Fibroblast of lung (primary cell): ENCODE data around the gene PCP4. TPM values are rescaled to one million over a fixed set of nuclear protein-coding genes. Genes with fewer than 3 reads are reported as not detected.

Source experiments
- DNase-seq, 2 donors: peaks; one replicate each; pipeline versions ENCODE4 v3.0.0 to v3.0.0-alpha.2; 2010; ENCODE audit warnings: low read depth in 2 of 2
- H2AFZ ChIP-seq: 2 replicates; pipeline ENCODE4 v1.5.1; 2012; ENCODE audit warnings: low read length, control low read depth, inconsistent platforms
- H3K27ac ChIP-seq: 2 replicates; pipeline ENCODE4 v1.5.1; 2011; ENCODE audit warnings: low read length, control low read depth; ENCODE audit not compliant: insufficient read depth
- H3K27me3 ChIP-seq: 2 replicates; pipeline ENCODE4 v1.5.1; 2011; ENCODE audit warnings: mild to moderate bottlenecking, low read length; ENCODE audit not compliant: control insufficient read depth, insufficient read depth
- H3K36me3 ChIP-seq: 2 replicates; pipeline ENCODE4 v1.5.1; 2011; ENCODE audit warnings: low read length; ENCODE audit not compliant: control insufficient read depth, insufficient read depth
- H3K4me1 ChIP-seq: 2 replicates; pipeline ENCODE4 v1.5.1; 2011; ENCODE audit warnings: low read length; ENCODE audit not compliant: control insufficient read depth, insufficient read depth; ENCODE audit errors: extremely low read depth
- H3K4me2 ChIP-seq: 2 replicates; pipeline ENCODE4 v1.5.1; 2011; ENCODE audit warnings: low read length, control low read depth; ENCODE audit not compliant: insufficient read depth; ENCODE audit errors: extremely low read depth
- H3K4me3 ChIP-seq, 4 experiments: fragments of 200-600 bp in 1 of 4; sonication (generic) in 1 of 4; replicated peaks in 1 of 4; 2 replicates each; pipeline ENCODE4 v1.5.1; 2011 to 2016; ENCODE audit warnings: low read length in 4 of 4, low read depth in 3 of 4, mild to moderate bottlenecking in 3 of 4, control low read depth in 2 of 4, inconsistent platforms in 1 of 4, mixed read lengths in 1 of 4; ENCODE audit not compliant: insufficient read depth in 1 of 4; ENCODE audit errors: control extremely low read depth in 1 of 4
- H3K79me2 ChIP-seq: 2 replicates; pipeline ENCODE4 v1.5.1; 2012; ENCODE audit warnings: mild to moderate bottlenecking, low read length, inconsistent platforms; ENCODE audit not compliant: control insufficient read depth, insufficient read depth
- H3K9ac ChIP-seq: 2 replicates; pipeline ENCODE4 v1.5.1; 2011; ENCODE audit warnings: mild to moderate bottlenecking, low read length, control low read depth; ENCODE audit not compliant: insufficient read depth
- H3K9me3 ChIP-seq: 2 replicates; pipeline ENCODE4 v1.5.1; 2012; ENCODE audit warnings: low read depth, low read length; ENCODE audit not compliant: control insufficient read depth, insufficient read depth
- H4K20me1 ChIP-seq: 2 replicates; pipeline ENCODE4 v1.5.1; 2011; ENCODE audit warnings: low read length; ENCODE audit not compliant: control insufficient read depth, insufficient read depth; ENCODE audit errors: extremely low read depth
- CTCF ChIP-seq, 2 donors: IDR thresholded peaks in 1 of 2; conservative IDR thresholded peaks in 1 of 2; 1 replicate in 1 of 2; 2 replicates in 1 of 2; pipeline ENCODE4 v1.5.1; 2011 to 2012; ENCODE audit warnings: low read length in 2 of 2, control low read depth in 1 of 2, inconsistent platforms in 1 of 2, low read depth in 1 of 2, mild to moderate bottlenecking in 1 of 2
- EZH2 ChIP-seq: IDR thresholded peaks from 2 replicates; pipeline ENCODE4 v1.5.1; 2012; ENCODE audit warnings: low read length, control low read depth, mild to moderate bottlenecking; ENCODE audit errors: missing control alignments
- polyA plus RNA-seq, 2 donors: library from polyadenylated mRNA; depleted of rRNA in 1 of 2; stranded (reverse) in 1 of 2; unstranded in 1 of 2; fragments of >200 nt; gene quantifications; 2 replicates each; pipeline ENCODE4 v1.2.1, GENCODE V29; 2011 to 2012; ENCODE audit warnings: missing spikeins in 1 of 2
- total RNA-seq: library from RNA; depleted of rRNA; stranded (reverse); fragments of >200 nt; gene quantifications from 2 replicates; pipeline ENCODE4 v1.2.1, GENCODE V29; 2014

The PCP4 gene
- total and polyA plus RNA-seq, 2 donors (not counting 1 experiment from before 2014, with no cell fraction given): not detected

- no peaks in the 10 kb centered on the region for H3K9me3 ChIP-seq
- no peaks in the 10 kb centered on the region for H3K36me3 ChIP-seq
- no peak overlapping the region for H2AFZ ChIP-seq
- H3K4me3 ChIP-seq: no peak overlapping the region
- H3K79me2 ChIP-seq: no peaks in the 10 kb centered on the region
- DNase-seq: no peak
- H3K27ac ChIP-seq: no peak overlapping the region
- H4K20me1 ChIP-seq: no peaks in the 10 kb centered on the region
- H3K27me3 ChIP-seq: no peaks in the 10 kb centered on the region
- no peak overlapping the region for H3K4me2 ChIP-seq
- H3K9ac ChIP-seq: no peak overlapping the region
- TF ChIP-seq CTCF (conservative IDR thresholded peaks at IDR 0.05 in 1 of 2, IDR thresholded peaks at IDR 0.05 in 1 of 2; ENCODE audit: low read depth in 1 of 2, low read length in 2 of 2) (no peak), EZH2 (no peak)
- no peaks in the 10 kb centered on the region for H3K4me1 ChIP-seq
These were observed 23.3 kb upstream of the PCP4 start for GRCh38 chr21:39843916-39844315.

- peak in 1 of 2 donors; percentile 89 for DNase-seq
- TF ChIP-seq CTCF (conservative IDR thresholded peaks at IDR 0.05 in 1 of 2, IDR thresholded peaks at IDR 0.05 in 1 of 2; ENCODE audit: low read depth in 1 of 2, low read length in 2 of 2): no peak
- no peak for TF ChIP-seq EZH2
- H3K4me2 ChIP-seq: no peak overlapping the region
These were observed 21.6 kb upstream of the PCP4 start for GRCh38 chr21:39845571-39846130.

GRCh38 chr21:39847877-39848276 lies 19.4 kb upstream of the PCP4 start:
- Histone ChIP-seq H4K20me1 (no peaks in the 10 kb centered on the region), H3K4me2 (no peak overlapping the region), H2AFZ (no peak overlapping the region), H3K4me1 (no peaks in the 10 kb centered on the region), H3K9ac (no peak overlapping the region), H3K4me3 (no peak overlapping the region), H3K9me3 (no peaks in the 10 kb centered on the region), H3K27ac (no peak overlapping the region), H3K79me2 (no peaks in the 10 kb centered on the region), H3K36me3 (no peaks in the 10 kb centered on the region), H3K27me3 (no peaks in the 10 kb centered on the region)
- TF ChIP-seq CTCF (conservative IDR thresholded peaks at IDR 0.05 in 1 of 2, IDR thresholded peaks at IDR 0.05 in 1 of 2; ENCODE audit: low read depth in 1 of 2, low read length in 2 of 2): no peak
- no peak for TF ChIP-seq EZH2
- no peak for DNase-seq

More at GRCh38 chr21:39845571-39846130, 21.6 kb upstream of the PCP4 start:
- H3K36me3 ChIP-seq: no peaks in the 10 kb centered on the region
- no peak overlapping the region for H3K27ac ChIP-seq
- H3K9me3 ChIP-seq: no peaks in the 10 kb centered on the region
- H3K79me2 ChIP-seq: no peaks in the 10 kb centered on the region
- no peak overlapping the region for H2AFZ ChIP-seq
- no peaks in the 10 kb centered on the region for H4K20me1 ChIP-seq
- no peaks in the 10 kb centered on the region for H3K4me1 ChIP-seq
- H3K4me3 ChIP-seq: no peak overlapping the region
- H3K27me3 ChIP-seq: no peaks in the 10 kb centered on the region
- no peak overlapping the region for H3K9ac ChIP-seq
